Inflammatory macrophage treated with lipopolysaccharide for 1 hour (primary cell): ENCODE results near the gene MRPL28.
"Not testable (repeated sequence)": the region's sequence is repeated elsewhere in the genome, so short reads cannot be mapped to it uniquely, and the experiment has no call there.

Experiments
- DNase-seq, 2 donors: peaks; one replicate each; pipeline ENCODE4 v3.0.0-alpha.2; 2020 to 2022

Gene MRPL28

DNA sequence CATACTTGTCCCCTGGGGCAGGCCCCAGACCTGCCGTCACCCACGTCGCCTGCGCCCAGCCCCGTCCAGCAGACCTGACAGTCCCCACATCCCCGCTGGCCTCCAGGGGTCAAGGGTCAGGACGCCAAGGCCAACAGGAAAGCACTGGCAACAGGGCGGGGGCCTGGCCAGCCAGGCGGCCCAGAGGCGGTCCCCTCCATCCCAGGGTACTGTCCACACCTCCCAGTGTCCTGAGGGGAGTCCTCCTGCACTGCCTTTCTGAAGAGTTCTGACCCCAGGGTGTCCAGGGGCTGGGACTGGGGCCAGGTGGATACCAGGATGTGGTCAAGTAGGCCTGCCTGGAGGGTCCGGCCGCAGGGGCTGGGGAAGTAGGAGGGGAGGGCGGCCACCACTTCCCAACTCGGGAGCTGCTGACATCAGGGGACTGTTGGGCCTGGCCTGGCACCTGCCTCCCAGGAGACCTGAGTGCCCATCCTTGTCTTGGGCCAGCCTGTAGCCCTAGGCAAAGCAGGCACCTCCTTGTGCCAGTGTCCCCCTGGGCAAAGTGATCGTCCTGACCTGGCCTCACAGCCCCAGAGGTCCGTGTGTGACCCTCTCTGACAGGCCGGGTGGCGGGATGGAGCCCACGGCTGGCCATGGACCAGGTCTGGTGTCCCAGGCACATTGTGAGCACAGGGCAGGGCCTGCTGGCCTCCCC, 11.1 kb downstream of the MRPL28 start:
- no peak for DNase-seq

DNA sequence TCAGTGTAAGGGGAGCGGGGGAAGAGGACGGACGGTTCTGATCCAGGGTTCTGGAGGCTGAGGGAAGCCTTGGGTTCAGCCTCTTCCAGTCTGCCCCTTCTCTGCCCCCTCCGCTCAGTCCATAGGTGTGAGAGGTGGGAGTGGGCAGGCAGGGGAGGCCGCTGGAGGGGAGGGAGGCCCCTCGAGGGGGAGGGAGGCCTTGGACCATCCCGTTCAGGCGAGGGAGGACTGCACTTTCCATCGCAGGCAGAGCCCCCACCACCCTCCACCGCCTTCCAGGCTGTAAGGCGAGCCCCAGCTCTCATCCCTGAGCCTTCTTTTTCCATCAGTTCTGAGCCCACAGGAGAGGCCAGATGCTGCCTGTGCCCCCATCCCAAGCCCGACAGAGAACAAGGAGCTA, 13.6 kb downstream of the MRPL28 start:
- DNase-seq: no peak

DNA sequence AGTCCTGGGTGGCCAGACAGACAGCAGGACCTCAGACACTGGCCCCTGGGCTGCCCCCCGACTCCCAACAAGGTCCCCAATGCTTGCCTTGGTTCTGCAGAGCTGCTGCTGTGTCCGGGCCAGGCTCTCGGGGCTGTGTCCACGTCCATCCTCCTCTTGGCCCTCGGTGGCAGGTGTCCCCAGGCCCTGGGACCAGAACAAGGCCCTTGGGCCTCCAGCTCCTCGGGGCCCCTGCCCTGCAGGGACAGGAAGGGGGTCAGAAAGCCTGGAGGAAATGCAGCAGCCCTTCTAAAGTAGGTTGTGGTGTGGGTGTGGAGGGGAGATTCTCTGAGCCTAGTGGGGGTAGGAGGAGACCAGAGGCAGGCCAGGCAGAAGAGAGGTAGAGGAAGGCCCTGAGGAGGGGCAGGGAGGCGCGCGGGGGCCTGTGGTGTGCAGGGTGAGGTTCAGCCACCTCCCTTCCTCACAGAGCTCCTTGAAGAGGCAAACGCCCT, 15.3 kb downstream of the MRPL28 start:
- no peak for DNase-seq

DNA sequence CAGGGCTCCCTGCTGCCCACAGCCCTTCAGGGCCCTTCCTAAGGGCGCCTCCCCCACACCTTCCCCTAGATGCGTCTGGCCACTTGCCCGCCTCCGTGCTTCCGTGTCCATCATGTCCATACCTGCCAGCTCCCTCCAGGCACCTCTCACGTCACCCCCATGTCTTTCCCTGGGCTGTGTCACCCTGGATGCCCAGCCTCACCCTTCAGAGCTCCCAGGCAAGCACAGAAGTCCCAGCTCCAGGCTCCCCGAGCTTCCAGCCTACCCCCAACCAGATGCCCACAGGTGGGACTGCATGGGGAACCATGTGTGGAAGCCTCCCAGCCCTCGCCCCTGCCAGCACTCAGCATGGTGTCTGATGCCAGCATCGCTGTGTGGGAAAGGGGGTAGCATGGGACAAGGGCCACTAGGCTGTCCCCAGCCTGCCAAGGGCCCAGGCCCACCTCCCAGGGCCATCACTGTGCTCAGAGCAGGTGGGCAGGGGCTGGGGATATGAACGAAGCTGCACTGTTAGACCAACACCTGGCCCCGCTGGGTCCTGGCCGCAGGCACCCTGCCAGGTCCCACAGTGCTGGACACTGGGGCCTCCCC, 16.0 kb downstream of the MRPL28 start:
- no peak for DNase-seq

DNA sequence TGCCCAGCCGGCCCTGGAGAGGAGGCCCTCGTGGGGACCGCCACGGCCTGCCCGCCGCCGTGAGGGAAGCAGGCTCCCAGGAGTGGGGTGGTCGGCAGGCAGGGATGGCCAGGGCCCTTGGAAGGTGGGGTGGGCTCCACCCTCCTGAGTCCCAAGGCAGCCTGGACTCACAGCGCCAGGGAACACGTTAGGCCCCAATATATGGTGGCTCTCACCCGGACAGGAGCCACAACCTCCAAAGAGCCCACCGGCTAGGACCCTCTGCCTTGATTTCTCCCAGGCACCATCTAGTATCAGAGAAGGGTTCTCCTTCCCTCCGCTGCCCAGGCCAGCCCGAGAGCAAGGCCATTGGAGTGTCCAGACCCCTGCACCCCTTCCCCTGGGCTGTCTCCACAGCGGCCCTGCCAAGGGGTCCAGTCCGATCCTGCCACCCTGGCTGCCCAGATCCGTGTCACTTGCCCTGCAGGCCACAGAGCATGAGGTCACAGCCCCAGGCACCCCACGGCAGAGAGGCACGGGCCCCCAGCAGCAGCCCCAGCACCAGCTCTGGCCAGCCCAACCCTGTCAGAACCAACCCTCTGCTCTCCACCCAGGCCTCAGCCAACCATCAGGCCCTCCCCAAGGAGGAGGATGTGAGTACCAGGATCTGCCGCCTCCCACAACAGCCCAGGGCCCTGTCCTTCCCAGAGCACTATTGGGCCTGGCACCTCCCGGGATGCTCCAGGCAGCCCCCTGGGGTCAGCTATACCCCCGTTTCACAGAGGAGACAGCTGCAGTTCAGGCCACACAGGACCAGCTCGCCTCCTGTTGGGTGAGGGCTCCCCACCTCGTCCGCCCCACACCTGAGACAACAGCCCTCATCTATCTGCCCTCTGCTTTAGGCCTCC, 16.7 kb downstream of the MRPL28 start:
- DNase-seq: no peak

DNA sequence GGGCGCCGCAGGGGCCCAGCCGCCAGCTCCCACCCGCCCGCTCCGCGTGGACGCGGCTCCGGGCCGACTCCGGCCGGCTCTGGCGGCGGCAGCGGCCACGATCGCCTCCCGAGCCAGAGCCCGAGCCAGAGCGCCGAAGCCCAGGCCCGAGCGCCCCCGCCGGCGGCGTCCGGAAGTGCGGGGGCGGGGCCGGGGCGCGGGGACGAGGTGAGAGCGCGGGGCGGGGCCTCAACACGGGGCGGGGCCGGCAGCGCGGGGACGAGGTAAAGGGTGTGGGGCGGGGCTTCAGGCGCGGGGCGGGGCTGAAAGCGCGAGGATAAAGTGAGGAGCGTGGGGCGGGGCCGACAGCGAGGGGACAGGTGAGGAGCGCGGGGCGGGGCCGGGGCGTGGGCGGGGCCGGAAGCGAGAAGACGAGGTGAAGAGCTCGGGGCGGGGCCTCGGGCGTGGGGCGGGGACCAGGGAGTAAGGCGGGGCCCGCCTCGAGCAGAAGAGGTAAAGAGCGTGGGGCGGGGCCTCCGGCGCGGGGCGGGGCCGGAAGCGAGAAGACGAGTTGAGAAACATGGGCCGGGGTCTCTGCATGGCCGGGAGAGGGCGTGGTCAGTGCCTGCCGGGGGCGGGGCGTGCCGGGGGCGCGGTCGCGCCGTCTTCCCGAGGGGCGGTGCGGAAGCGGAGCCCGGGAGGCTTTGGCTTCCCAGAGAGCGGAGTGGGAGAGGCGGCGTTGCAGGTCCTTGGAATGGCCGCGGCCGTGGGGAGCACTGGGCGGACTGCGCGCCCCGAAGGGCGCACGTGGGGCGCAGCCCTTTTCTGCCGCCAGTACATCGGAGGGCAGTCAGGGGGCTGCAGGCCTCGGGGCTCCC, 17.6 kb downstream of the MRPL28 start, which contains the start of gene AXIN1:
TSS of gene AXIN1 (minus strand) at position 177 of the 857 bp plus-strand sequence. CDS start 5,698 bp downstream, outside the sequence.
- DNase-seq: peak; percentile 97 to 99

DNA sequence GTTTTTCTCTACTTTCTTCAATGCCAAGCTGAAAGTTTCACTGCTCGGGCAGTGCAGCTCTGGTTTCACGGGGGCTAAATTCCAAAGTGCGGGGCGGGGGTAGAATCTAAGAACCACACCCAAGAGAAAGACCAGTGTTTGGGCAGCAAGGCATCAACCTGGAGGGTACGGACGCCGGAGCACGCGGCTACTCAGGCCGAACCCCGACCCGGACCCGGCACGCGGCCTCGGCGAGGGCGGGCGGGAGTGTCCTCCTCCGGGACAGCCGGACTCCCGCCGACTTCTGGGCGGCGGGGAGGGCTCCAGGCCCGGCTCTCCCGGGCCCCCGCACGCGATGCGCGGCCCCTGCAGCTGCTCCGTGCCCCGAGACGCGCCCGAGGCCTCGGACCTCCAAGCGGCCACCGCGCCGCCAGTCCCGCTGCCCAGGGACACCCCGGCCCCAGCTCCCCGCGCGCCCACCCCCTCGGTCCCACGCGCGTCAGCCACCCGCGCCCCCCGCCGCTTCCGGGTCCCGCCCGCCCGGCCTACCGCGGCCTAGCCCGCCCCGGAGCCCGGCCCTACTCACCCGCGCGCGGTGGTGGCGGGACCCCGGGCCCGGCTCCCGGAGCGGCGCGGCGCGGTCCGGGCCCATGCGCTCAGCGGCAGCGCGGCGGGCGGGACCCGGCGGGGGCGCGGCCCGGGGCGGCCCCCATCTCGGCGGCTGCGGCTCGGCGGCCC, 18.4 kb downstream of the MRPL28 start:
- no peak for DNase-seq

DNA sequence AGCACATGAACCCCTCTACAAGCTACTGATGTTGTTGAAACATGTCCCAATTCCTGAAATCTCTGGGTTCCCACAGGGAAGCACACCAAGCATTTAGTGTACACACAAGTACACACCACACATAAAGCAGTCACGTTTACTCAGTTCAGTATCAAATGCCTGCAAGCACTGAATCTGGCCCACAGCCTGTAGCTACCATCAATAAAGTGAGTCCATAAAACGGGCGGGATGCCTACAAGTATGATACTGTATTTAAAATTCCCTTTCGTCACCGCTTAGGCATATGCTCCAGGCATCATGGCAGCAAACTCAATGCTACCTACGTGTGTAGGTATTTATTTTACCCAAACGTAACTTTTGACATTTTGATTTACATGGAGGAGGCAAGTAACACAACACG, 20.1 kb downstream of the MRPL28 start:
- no peak for DNase-seq

DNA sequence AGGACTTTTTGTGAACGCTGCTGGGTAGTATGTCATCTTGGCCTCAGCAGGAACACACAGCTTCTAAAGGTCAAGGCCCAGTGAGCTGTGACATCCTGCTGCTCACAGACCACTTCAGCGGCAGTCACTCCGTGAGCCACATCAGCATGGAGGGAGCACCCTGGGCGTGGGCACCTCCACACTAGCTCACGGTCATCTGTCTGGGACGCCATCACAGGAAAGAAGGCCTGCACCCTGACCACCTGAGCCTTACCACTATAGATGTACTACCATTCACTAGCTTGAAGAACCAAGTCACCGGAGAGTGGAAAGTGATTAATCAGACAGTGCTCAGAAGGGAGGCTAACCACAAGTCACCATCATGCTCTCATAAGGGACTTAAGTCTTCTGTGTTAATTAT, 21.1 kb downstream of the MRPL28 start:
- no peak for DNase-seq

DNA sequence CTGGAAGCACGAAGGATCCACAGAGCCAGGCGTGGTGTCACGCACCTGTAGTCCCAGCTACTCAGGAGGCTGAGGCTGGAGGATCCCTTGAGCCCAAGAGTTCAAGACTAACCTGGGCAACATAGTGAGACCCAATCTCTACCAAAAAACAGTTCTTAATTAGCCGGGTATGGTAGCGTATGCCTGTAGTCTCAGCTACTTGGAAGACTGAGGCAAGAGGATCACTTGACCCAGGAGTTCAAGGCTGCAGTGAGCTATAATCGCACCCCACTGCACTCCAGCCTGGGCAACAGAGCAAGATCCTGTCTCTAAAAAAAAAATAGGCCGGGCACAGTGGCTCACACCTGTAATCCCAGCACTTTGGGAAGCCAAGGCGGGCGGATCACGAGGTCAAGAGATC, 21.8 kb downstream of the MRPL28 start:
- DNase-seq: not testable (repeated sequence)

DNA sequence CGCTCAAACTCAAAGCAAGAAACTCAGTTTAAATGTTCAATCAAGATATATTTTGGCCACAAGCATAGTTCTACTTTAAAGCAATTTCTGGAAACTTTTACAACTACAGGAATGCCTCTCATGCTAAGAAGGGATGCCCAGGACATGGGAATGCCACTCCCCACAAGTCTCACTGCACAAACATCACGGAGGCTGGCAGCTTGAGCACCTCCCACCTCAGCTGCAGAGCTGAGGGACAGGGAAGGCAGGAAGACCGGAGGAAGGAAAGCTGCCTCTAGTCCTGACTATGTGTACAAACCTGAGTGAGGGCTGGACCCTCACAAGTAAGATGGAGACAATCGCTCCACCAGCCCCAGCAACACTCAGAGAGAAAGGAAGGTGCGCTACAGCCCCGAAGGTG, 23.1 kb downstream of the MRPL28 start:
- DNase-seq: no peak

DNA sequence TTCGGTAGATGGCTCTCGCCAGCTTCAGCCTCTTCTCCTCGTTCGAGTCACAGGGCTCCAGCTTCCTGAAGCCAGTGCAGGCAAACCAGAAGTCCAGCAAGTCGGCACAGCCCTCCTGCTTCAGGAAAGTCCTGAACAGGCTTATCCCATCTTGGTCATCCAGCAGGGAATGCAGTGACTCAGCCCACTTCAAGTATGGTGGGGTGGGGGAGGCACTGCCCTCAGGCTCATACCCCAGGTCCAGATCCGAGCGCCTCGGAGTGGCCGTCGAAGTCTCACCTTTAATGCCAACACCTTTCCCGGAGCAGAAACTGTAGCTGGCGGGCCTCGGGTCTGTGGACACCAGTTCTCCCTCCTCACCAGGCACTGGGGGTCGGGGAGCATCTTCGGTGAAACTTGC, 23.8 kb downstream of the MRPL28 start:
- DNase-seq: no peak

DNA sequence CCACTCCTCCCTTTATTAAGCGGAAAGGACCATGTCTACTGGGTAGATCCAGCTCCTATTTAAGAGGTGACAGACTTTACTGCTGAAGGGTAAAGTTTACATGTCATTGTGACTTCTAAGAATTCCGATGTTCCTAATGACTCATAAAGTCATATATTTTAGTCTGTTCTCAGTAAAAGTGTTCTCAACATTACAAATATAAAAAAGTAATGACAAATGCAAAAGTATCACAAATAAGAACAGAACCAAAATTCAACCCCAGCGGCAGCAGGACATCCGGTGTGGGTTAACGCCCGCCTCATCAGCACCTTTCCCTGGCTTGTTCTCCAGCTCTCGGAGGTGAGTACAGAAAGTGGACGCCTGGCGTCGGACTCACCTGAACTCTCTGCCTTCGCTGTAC, 24.6 kb downstream of the MRPL28 start:
- DNase-seq: no peak

DNA sequence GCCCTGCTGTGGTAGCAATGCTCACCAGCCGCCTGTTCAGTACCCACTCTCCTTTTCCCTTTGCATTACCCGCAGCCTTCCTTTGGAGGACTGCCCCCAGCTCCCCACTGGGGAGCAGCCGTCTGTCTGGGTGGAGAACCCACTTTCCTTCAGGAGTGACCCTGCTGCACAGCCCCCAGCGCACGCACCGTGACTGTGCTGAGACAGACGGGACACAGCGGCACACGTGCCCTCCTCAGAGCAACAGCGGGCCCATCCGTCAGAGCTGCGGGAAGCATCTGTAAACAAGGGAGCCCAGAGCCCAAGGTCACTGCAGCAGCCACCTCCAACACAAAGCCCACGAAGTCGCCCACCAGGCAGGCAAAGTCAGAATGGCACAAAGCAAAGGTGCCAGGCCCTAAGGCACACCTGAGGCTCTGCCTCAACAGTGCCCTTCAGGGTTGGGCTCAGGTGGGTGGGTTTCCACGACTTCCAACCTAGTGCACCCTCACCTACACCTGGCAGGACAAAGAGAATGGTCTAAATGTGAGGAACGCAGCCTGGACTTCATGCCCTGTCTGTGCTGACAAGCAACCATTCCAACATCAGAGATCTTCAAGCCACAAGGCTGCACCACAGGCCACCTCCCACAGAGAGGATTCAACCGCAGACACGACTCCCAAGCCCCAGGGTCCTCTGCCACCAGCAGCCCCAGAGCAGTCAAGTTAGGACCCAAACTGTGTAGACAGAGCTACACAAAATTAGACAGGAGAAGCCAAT, 27.7 kb downstream of the MRPL28 start:
- DNase-seq: no peak

DNA sequence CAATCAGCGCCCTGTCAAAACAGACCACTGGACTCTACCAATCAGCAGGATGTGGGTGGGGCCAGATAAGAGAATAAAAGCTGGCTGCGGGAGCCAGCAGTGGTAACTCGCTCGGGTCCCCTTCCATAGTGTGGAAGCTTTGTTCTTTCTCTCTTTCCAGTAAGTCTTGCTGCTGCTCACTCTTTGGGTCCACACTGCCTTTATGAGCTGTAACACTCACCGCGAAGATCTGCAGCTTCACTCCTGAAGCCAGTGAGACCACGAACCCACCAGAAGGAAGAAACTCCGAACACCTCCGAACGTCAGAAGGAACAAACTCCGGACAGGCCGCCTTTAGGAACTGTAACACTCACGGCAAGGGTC, 28.4 kb downstream of the MRPL28 start:
- DNase-seq: not testable (repeated sequence)

DNA sequence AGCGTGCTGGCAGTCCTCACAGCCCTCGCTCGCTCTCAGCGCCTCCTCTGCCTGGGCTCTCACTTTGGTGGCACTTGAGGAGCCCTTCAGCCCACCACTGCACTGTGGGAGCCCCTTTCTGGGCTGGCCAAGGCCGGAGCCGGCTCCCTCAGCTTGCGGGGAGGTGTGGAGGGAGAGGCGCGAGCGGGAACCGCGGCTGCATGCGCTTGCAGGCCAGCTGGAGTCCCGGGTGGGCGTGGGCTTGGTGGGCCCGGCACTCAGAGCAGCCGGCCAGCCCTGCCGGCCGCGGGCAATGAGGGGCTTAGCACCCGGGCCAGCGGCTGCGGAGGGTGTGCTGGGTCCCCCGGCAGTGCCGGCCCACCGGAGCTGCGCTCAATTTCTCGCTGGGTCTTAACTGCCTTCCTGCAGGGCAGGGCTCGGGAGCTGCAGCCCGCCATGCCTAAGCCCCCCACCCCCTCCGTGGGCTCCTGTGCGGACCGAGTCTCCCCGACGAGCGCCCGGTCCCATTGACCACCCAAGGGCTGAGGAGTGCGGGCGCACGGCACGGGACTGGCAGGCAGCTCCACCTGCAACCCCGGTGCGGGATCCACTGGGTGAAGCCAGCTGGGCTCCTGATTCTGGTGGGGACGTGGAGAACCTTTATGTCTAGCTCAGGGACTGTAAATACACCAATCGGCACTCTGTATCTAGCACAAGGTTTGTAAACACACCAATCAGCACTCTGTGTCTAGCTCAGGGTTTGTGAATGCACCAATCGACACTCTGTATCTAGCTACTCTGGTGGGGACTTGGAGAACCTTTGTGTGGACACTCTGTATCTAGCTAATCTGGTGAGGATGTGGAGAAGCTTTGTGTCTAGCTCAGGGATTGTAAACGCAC, 29.0 kb downstream of the MRPL28 start:
- not testable (repeated sequence) for DNase-seq

DNA sequence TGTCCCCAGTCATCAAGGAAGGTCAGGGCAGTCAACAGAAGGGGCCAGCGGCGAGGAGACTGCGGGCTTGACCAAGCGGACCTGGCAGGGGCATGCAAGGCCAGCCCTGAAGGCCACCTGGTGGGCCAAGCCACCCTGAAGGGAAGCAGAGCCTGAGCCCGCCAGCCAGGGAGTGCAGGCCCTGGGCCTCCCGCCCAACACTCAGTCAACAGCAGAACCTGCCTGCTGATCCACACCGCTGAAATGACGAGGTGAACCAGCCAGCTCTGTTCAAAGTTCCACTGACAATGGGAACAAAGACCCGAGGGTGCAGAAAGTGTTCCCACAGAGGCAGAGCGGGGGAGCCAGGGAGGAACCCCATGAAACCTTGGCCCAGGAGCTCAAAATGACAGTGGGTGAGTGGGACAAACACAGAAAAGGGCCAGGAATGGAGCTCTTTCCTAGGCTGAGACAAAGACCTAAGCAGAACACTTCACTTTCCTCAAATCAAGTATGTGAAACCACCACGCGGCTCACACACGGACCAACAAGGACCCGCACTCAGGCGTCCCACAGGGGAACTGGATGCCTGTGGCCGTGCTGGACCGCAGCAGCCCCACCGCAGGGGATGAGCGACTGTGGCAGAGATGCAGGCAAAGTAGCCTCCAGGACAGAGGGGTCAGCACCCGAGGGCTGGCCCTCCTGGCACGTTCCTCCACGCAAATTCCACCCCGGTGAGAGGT, 29.8 kb downstream of the MRPL28 start:
- DNase-seq: no peak

DNA sequence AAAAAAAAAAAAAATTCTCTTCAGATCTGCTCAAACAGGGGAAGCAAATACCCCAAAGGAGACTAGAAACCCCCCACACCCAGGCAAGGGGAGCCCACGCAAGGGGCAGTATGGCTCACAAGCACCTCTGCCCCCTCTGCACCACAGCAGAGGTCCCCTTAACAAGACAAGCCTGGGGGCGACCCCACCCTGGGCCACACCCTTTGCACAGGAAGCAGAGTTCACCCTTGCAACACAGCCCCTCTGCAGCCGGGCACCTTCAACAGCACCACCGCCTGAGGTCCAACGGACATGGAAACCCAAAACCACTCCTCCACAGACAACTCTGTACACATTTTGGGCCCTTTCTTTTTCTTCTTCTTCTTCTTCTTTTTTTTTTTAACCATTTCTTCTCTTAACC, 30.7 kb downstream of the MRPL28 start:
- DNase-seq: no peak

DNA sequence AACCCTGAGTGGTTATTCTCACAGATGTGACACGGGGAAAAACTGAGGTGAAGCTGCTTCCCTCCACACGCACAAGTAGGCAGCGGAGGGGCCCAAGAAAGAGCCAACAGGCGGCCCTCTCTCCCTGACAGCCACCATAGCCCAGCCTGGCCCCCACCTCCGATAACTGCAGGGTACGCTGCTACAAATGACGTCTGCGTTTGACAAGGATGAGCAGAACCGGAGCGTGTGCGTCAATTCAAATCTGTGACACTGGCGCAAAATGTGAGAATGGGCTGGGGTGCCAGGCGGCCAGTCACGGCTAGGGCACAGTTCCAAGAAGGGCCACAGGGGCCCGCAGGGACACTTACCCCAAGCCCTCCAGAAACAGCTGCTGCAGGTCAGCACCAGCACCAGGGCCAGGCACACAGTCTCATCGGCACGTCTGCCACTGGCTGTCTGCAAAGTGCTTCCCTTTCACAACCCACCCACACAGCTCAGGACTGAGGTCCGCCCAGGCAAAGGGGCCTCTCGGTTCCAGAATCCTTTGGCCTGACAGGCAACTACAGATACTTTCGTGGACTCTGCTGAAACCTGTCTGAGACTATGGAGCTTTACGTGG, 32.3 kb downstream of the MRPL28 start:
- peak; percentile 53 to 56 for DNase-seq
